Endothelial cell of umbilical vein (primary cell): Measurements from ENCODE around the gene GRB2. TPM values are rescaled to one million over a fixed set of nuclear protein-coding genes. Genes with fewer than 3 reads are reported as not detected.

Experiments
- BruUV-seq: library from RNA; stranded (reverse); fragments of 400-500 nt; replicated peaks from 2 replicates; lab custom pipeline; 2021; lab: Mats Ljungman, UMichigan
- CTCF ChIA-PET: fragments of 300-600, 350-600 bp; sonication (Branson Sonifier 250); formaldehyde crosslinking; loops from one replicate; lab custom pipeline; 2021; ENCODE audit warnings: antibody characterized with exemption, inconsistent platforms; lab: Charles Lee
- POLR2A ChIA-PET: fragments of 300-600, 350-600 bp; sonication (Branson Sonifier 250); formaldehyde crosslinking; loops from one replicate; lab custom pipeline; 2021; ENCODE audit warnings: antibody characterized with exemption, inconsistent platforms; lab: Charles Lee
- DNase-seq: peaks from one replicate; pipeline ENCODE4 v3.0.0-alpha.2; 2011; ENCODE audit warnings: low read depth, low spot score
- FAIRE-seq: peaks from 2 replicates; lab custom pipeline; 2011; peaks lifted over from hg19 to GRCh38; lab: Jason Lieb, UNC
- H2AFZ ChIP-seq: 2 replicates; pipeline ENCODE4 v1.6.0; 2012; ENCODE audit warnings: low read depth, low read length, control low read depth, inconsistent platforms
- H3K27ac ChIP-seq: 2 replicates; pipeline ENCODE4 v1.5.1; 2011; ENCODE audit warnings: low read depth, mild to moderate bottlenecking, control low read depth, low read length, moderate library complexity; ENCODE audit not compliant: insufficient read depth
- H3K27me3 ChIP-seq, 2 experiments: 2 replicates each; pipeline versions ENCODE4 v1.6.0 to v1.6.1; 2011; ENCODE audit warnings: low read length in 2 of 2, mixed read lengths in 1 of 2; ENCODE audit not compliant: control insufficient read depth in 2 of 2, insufficient read depth in 2 of 2
- H3K36me3 ChIP-seq, 2 experiments: 2 replicates in 1 of 2; 3 replicates in 1 of 2; pipeline ENCODE4 v1.5.1; 2011; ENCODE audit warnings: low read length in 2 of 2, mild to moderate bottlenecking in 1 of 2, moderate library complexity in 1 of 2; ENCODE audit not compliant: control insufficient read depth in 2 of 2, insufficient read depth in 2 of 2; ENCODE audit errors: extremely low read depth in 1 of 2
- H3K4me1 ChIP-seq: 3 replicates; pipeline ENCODE4 v1.5.1; 2011; ENCODE audit warnings: mild to moderate bottlenecking, low read length; ENCODE audit not compliant: control insufficient read depth, insufficient read depth; ENCODE audit errors: extremely low read depth
- H3K4me2 ChIP-seq: 2 replicates; pipeline ENCODE4 v1.6.1; 2011; ENCODE audit warnings: low read length, control low read depth, mixed read lengths; ENCODE audit not compliant: insufficient read depth
- H3K4me3 ChIP-seq, 3 experiments: fragments of 200-600 bp in 1 of 3; sonication (generic), shearing (Covaris generic) in 1 of 3; replicated peaks in 1 of 3; 2 replicates each; pipeline ENCODE4 v1.5.1; 2011 to 2016; ENCODE audit warnings: control low read depth in 3 of 3, low read length in 3 of 3, mild to moderate bottlenecking in 2 of 3, inconsistent platforms in 1 of 3, low read depth in 1 of 3, moderate library complexity in 1 of 3; ENCODE audit not compliant: insufficient read depth in 1 of 3
- H3K79me2 ChIP-seq: 2 replicates; pipeline ENCODE4 v1.6.0; 2012; ENCODE audit warnings: low read length, inconsistent platforms; ENCODE audit not compliant: control insufficient read depth, insufficient read depth
- H3K9ac ChIP-seq: replicated peaks from 2 replicates; pipeline ENCODE3; 2011; ENCODE audit warnings: low read length, control low read depth; ENCODE audit not compliant: insufficient read depth; ENCODE audit errors: extremely low read depth
- H3K9me1 ChIP-seq: replicated peaks from 3 replicates; pipeline ENCODE4 v1.6.0; 2011; ENCODE audit warnings: mild to moderate bottlenecking, low read length; ENCODE audit not compliant: control insufficient read depth, insufficient read depth; ENCODE audit errors: extremely low read depth
- H3K9me3 ChIP-seq: replicated peaks from 2 replicates; pipeline ENCODE4 v1.5.1; 2012; ENCODE audit warnings: low read length, inconsistent platforms; ENCODE audit not compliant: control insufficient read depth, insufficient read depth
- H4K20me1 ChIP-seq: replicated peaks from 2 replicates; pipeline ENCODE3; 2011; ENCODE audit warnings: mild to moderate bottlenecking, low read length; ENCODE audit not compliant: control insufficient read depth, insufficient read depth; ENCODE audit errors: extremely low read depth
- EZH2 ChIP-seq: IDR thresholded peaks from 2 replicates; pipeline ENCODE4 v1.6.1; 2012; ENCODE audit warnings: borderline replicate concordance, low read depth, mild to moderate bottlenecking, moderate library complexity, low read length, inconsistent platforms; ENCODE audit not compliant: severe bottlenecking
- FOS ChIP-seq: IDR thresholded peaks from 2 replicates; pipeline ENCODE4 v1.6.1; 2011; ENCODE audit warnings: mild to moderate bottlenecking, low read length, moderate library complexity, borderline replicate concordance; ENCODE audit not compliant: insufficient read depth
- GATA2 ChIP-seq: IDR thresholded peaks from 2 replicates; pipeline ENCODE4 v1.7.0; 2011; ENCODE audit warnings: low read depth, mild to moderate bottlenecking, moderate library complexity, mixed read lengths, low read length; ENCODE audit not compliant: insufficient read length, insufficient read depth
- JUN ChIP-seq: IDR thresholded peaks from 2 replicates; pipeline ENCODE4 v1.6.1; 2011; ENCODE audit warnings: borderline replicate concordance, low read depth; ENCODE audit not compliant: insufficient read length, insufficient read depth
- MYC ChIP-seq: IDR thresholded peaks from one replicate; pipeline ENCODE4 v1.6.1; 2011; ENCODE audit warnings: mild to moderate bottlenecking, low read depth, low read length
- POLR2A ChIP-seq: IDR thresholded peaks from 2 replicates; pipeline ENCODE4 v1.6.1; 2012; ENCODE audit warnings: low read depth, mild to moderate bottlenecking, control low read depth, low read length
- POLR2AphosphoS5 ChIP-seq: IDR thresholded peaks from 2 replicates; pipeline ENCODE4 v1.6.1; 2012; ENCODE audit warnings: low read depth, mild to moderate bottlenecking, control low read depth, low read length, moderate library complexity; ENCODE audit not compliant: insufficient read depth
- dilution Hi-C: fragments of 300-500 bp; cut with MboI; formaldehyde crosslinking; loops from one replicate; pipeline ENCODE4 v1.15.0; 2019; ENCODE audit warnings: low sequenced_read_pairs; ENCODE audit not compliant: extremely low pct_ligation_motif_present
- intact Hi-C: fragments of 100-400 bp; cut with micrococcal nuclease; formaldehyde crosslinking; loops from one replicate; pipeline ENCODE4 v1.10.0; 2022
- polyA plus RNA-seq, 4 experiments: library from polyadenylated mRNA; depleted of rRNA in 3 of 4; stranded (reverse) in 3 of 4; unstranded in 1 of 4; fragments of >200 nt; gene quantifications; 2 replicates each; pipeline versions ENCODE4 v1.2.1 to v1.2.3, GENCODE V29; 2011 to 2012; ENCODE audit warnings: missing spikeins in 1 of 4
- total RNA-seq: library from RNA; stranded (reverse); gene quantifications from 2 replicates; pipeline ENCODE4 v1.2.3, GENCODE V29; 2021
- TF ChIP-seq, protein P1 (sequence below), 2 donors: IDR thresholded peaks; 1 replicate in 1 of 2; 2 replicates in 1 of 2; pipeline ENCODE4 v1.5.1; 2011; ENCODE audit warnings: low read length in 2 of 2, mild to moderate bottlenecking in 2 of 2, moderate library complexity in 2 of 2, control low read depth in 1 of 2, inconsistent platforms in 1 of 2, low read depth in 1 of 2; ENCODE audit not compliant: insufficient read depth in 1 of 2; ENCODE audit errors: extremely low read depth in 1 of 2
- TF ChIP-seq, protein P2 (sequence below): IDR thresholded peaks from 2 replicates; pipeline ENCODE4 v1.6.1; 2011; ENCODE audit not compliant: insufficient read depth, insufficient read length

GRB2 gene
- total and polyA plus RNA-seq, 2 donors (not counting 3 experiments of a cell fraction or from before 2014, with no cell fraction given): 51.5 to 93.9 TPM

DNA sequence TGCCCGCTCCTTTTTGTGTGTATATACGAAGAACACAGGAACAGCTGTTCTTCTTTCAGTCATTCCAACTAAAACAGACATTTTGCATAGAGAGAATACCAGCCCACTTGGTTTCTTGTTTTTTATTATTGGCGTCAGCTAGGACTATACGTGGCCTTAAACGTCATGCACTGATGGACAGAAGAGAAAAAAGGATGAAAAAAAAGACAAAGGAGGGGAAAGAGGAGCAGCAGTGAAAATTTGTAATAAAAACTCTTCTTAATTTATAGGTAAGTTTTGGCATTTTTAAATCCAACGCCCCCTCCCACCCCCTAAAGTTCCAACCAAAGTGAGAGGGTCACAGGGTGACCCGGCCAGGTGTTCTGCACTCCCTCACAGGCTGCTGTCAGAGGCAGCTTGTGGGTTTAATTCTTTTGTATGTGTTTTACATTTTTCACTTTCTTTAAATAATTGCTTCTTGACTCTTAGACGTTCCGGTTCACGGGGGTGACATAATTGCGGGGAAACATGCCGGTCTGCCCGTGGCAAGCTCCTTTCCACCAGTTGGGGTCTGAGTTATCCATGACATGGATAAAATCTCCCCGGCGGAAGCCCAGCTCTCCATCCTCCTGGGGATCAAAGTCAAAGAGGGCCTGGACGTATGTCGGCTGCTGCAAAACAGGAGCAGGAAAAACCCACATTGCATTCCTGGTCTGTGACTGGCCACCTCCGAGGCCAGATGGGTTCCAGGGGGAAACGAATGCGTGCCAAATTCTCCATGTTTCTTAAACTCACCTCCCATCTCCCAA, 85.4 kb downstream of the GRB2 start:
- no peak overlapping the region for H3K27ac ChIP-seq
- TF ChIP-seq POLR2A (no peak), POLR2AphosphoS5 (no peak), GATA2 (no peak), FOS (no peak), EZH2 (no peak), MYC (no peak), JUN (no peak)
- TF ChIP-seq, protein P1, sequence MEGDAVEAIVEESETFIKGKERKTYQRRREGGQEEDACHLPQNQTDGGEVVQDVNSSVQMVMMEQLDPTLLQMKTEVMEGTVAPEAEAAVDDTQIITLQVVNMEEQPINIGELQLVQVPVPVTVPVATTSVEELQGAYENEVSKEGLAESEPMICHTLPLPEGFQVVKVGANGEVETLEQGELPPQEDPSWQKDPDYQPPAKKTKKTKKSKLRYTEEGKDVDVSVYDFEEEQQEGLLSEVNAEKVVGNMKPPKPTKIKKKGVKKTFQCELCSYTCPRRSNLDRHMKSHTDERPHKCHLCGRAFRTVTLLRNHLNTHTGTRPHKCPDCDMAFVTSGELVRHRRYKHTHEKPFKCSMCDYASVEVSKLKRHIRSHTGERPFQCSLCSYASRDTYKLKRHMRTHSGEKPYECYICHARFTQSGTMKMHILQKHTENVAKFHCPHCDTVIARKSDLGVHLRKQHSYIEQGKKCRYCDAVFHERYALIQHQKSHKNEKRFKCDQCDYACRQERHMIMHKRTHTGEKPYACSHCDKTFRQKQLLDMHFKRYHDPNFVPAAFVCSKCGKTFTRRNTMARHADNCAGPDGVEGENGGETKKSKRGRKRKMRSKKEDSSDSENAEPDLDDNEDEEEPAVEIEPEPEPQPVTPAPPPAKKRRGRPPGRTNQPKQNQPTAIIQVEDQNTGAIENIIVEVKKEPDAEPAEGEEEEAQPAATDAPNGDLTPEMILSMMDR (IDR thresholded peaks at IDR 0.05; ENCODE audit: extremely low read depth in 1 of 2, insufficient read depth in 1 of 2, low read depth in 1 of 2, low read length in 2 of 2): no peak
- TF ChIP-seq, protein P2, sequence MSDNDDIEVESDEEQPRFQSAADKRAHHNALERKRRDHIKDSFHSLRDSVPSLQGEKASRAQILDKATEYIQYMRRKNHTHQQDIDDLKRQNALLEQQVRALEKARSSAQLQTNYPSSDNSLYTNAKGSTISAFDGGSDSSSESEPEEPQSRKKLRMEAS: no peak
- DNase-seq: no peak
- no peak overlapping the region for H3K4me3 ChIP-seq
- ChIA-PET CTCF (interaction anchor here (7.4 kb wide), 1 partner anchor 88 kb away, joined by 178 read pairs; the partner anchor contains the start of gene GRB2), POLR2A (no interaction called here)
- BruUV-seq: no TSS peak
- H3K36me3 ChIP-seq: peaks cover 8 to 26% of the 10 kb centered on the region in 2 experiments
- H4K20me1 ChIP-seq: no peaks in the 10 kb centered on the region
- no peaks in the 10 kb centered on the region for H3K79me2 ChIP-seq
- dilution Hi-C loops (no loop called here), intact Hi-C loops (no loop called here)
- no peak overlapping the region for H3K9ac ChIP-seq
- no peak for FAIRE-seq
- no peaks in the 10 kb centered on the region for H3K9me3 ChIP-seq
- H3K4me1 ChIP-seq: peaks cover 9% of the 10 kb centered on the region
- no peak overlapping the region for H2AFZ ChIP-seq
- no peaks in the 10 kb centered on the region for H3K9me1 ChIP-seq
- no peak overlapping the region for H3K4me2 ChIP-seq
- H3K27me3 ChIP-seq: no peaks in the 10 kb centered on the region
